ENCODE measurements around the gene RHOA. TPM values are rescaled to one million over a fixed set of nuclear protein-coding genes. Genes with fewer than 3 reads are reported as not detected.

Gene RHOA
- total and polyA plus RNA-seq, 2 of the 4 experiments (the other 2 are of a cell fraction) = 383 to 879 TPM

- no peak overlapping the region for H3K9ac ChIP-seq (ENCODE audit: low read depth, low read length)
- DNase-seq (no peak), ATAC-seq (ENCODE audit: low read depth) (no peak)
- no peak overlapping the region for H3K23ac ChIP-seq (ENCODE audit: low read depth, low read length)
- in situ Hi-C loops (cut with MboI; ENCODE audit: low sequenced_read_pairs) (no loop called here), intact Hi-C loops (cut with micrococcal nuclease) (no loop called here), dilution Hi-C loops (cut with HindIII; ENCODE audit: low sequenced_read_pairs, unreplicated experiment) (no loop called here)
- H3K9me3 ChIP-seq (ENCODE audit: control insufficient read depth, insufficient read depth, low read length) = no peaks in the 10 kb centered on the region
- no peak overlapping the region for H3K56ac ChIP-seq (ENCODE audit: extremely low read depth, insufficient read depth, low read length)
- H3K27me3 ChIP-seq (ENCODE audit: control insufficient read depth, insufficient read depth, low read length) = no peaks in the 10 kb centered on the region
- peaks cover 33% of the 10 kb centered on the region for H3K36me3 ChIP-seq (ENCODE audit: control insufficient read depth, insufficient read depth, low read length)
- no peak overlapping the region for H3K18ac ChIP-seq (ENCODE audit: low read depth, low read length)
- H3K4me1 ChIP-seq (ENCODE audit: control insufficient read depth, insufficient read depth, low read length) = peaks cover 14% of the 10 kb centered on the region
- H2BK120ac ChIP-seq (ENCODE audit: low read depth, low read length) = no peak overlapping the region
- H2BK15ac ChIP-seq (ENCODE audit: low read depth, low read length) = no peak overlapping the region
- H2BK20ac ChIP-seq (ENCODE audit: low read depth, low read length) = no peak overlapping the region
- H3K79me1 ChIP-seq (ENCODE audit: low read depth in 1 of 2, low read length in 2 of 2) = peaks cover 16 to 73% of the 10 kb centered on the region in 2 experiments; a peak in 3 of 4 replicates
- no peak for TF ChIP-seq ELK1 (IDR thresholded peaks at IDR 0.05; ENCODE audit: borderline replicate concordance, low read depth, low read length)
- no peak for TF ChIP-seq MAFK (IDR thresholded peaks at IDR 0.05; ENCODE audit: low read depth, low read length)
- TF ChIP-seq RAD21 (IDR thresholded peaks at IDR 0.05; ENCODE audit: low read length) = no peak
- no peak for TF ChIP-seq RCOR1 (IDR thresholded peaks at IDR 0.05; ENCODE audit: insufficient replicate concordance, low read length)
- no peak for TF ChIP-seq FOS (IDR thresholded peaks at IDR 0.05; ENCODE audit: low read depth, low read length)
- ChIA-PET CTCF (no interaction called here), POLR2A (ENCODE audit: unreplicated experiment) (no interaction called here)
- H4K8ac ChIP-seq (ENCODE audit: low read depth in 2 of 2, low read length in 2 of 2) = no peak overlapping the region
- no peak overlapping the region for H2BK5ac ChIP-seq (ENCODE audit: low read depth, low read length, poor library complexity, severe bottlenecking)
- no peak overlapping the region for H4K5ac ChIP-seq (ENCODE audit: low read depth, low read length)
- BruUV-seq (replicated peaks) = no TSS peak
- H2AK9ac ChIP-seq (replicated peaks; ENCODE audit: low read depth, low read length, poor library complexity) = no peak overlapping the region
- H3K4ac ChIP-seq (ENCODE audit: low read depth, low read length) = no peak overlapping the region
- H3K4me2 ChIP-seq (ENCODE audit: low read depth, low read length) = no peak overlapping the region
- H3K4me3 ChIP-seq (ENCODE audit: insufficient read depth, low read depth, low read length) = no peak overlapping the region
- WGBS, 2 experiments (ENCODE audit: extremely low coverage in 2 of 2, insufficient read length in 1 of 2) = no CpG with 5 or more reads among the region's 4 CpGs
- H3K27ac ChIP-seq (ENCODE audit: insufficient read depth, low read length) = no peak overlapping the region
- H2AFZ ChIP-seq (replicated peaks; ENCODE audit: low read length, poor library complexity) = no peak overlapping the region
- H2AK5ac ChIP-seq (ENCODE audit: low read depth, low read length) = no peak overlapping the region
- no peak overlapping the region for H3K14ac ChIP-seq (replicated peaks; ENCODE audit: low read depth, low read length)
- H4K20me1 ChIP-seq (ENCODE audit: insufficient read depth, low read length) = peaks cover 5% of the 10 kb centered on the region
- H3K9me1 ChIP-seq (ENCODE audit: insufficient read depth, low read length) = peaks cover 52% of the 10 kb centered on the region
- H4K91ac ChIP-seq (ENCODE audit: insufficient read depth, low read depth, low read length) = no peak overlapping the region
Observed at GRCh38 chr3:49415931-49416601, 4.3 kb upstream of the RHOA start.

All from IMR-90 (cell line).